Measurements from ENCODE around the gene RPA1.
A peak's percentile ranks its signal among the peaks of the same experiment; 100 is the strongest.
"Not testable (repeated sequence)": the region's sequence is repeated elsewhere in the genome, so short reads cannot be mapped to it uniquely, and the experiment has no call there.

RPA1 gene

DNA sequence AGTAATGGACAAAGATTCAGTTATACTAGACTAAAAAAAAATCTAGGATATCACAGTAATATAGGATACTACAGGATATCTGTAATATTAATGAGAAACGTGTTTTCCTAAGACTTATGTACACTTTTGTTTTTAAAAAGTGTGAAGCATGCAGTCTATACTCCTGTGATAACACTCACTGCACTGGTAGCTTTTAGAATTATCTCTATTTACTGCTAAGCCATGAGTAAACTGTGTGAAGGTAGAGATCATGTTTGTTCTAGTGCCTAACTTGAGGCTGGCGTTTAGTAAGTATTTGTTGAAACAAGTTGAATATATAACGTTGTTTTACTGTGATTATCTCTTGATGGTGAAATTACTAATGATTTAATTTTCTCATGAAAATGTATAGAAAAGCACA, 23.9 kb downstream of the RPA1 start:
- DNase-seq (ENCODE audit: low spot score), result no peak
- TF ChIP-seq, protein P1, sequence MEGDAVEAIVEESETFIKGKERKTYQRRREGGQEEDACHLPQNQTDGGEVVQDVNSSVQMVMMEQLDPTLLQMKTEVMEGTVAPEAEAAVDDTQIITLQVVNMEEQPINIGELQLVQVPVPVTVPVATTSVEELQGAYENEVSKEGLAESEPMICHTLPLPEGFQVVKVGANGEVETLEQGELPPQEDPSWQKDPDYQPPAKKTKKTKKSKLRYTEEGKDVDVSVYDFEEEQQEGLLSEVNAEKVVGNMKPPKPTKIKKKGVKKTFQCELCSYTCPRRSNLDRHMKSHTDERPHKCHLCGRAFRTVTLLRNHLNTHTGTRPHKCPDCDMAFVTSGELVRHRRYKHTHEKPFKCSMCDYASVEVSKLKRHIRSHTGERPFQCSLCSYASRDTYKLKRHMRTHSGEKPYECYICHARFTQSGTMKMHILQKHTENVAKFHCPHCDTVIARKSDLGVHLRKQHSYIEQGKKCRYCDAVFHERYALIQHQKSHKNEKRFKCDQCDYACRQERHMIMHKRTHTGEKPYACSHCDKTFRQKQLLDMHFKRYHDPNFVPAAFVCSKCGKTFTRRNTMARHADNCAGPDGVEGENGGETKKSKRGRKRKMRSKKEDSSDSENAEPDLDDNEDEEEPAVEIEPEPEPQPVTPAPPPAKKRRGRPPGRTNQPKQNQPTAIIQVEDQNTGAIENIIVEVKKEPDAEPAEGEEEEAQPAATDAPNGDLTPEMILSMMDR (IDR thresholded peaks at IDR 0.05; ENCODE audit: extremely low read depth, missing control alignments), result no peak

DNA sequence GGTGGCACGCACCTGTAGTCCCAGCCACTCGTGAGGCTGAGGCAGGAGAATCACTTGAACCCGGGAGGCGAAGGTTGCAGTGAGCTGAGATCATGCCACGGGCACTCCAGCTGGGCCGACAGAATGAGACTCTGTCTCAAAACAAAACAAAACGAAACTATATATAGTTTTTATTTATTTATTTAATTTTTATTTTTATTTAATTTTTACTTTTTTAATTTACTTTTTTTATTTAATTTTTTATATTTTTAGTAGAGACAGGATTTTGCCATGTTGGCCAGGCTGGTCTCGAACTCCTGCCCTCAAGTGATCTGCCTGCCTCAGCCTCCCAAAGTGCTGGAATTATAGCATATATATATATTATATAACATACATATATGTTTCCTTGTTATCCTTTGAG, 26.7 kb downstream of the RPA1 start:
- not testable (repeated sequence) for DNase-seq (ENCODE audit: low spot score)

DNA sequence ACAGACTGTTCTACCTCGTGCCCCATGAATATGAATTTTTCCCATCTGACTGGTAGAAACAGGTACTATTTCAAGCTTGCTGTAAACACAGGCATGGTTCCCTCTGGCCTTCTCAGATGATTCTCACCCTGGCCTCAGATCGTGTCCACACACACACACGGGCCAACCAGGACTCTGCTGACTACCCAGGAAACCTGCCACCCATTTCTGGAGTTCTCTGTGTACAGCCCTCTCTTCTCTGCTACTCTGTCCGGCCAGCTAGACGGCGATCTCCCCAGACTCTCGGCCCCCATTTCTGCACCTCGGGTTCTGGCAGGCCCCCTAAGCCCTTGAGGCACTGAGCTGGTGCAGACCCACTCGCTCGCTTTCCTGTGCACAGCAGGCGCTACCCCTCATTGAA, 31.2 kb downstream of the RPA1 start:
- TF ChIP-seq, protein P1 (IDR thresholded peaks at IDR 0.05; ENCODE audit: extremely low read depth, missing control alignments), result no peak
- no peak for DNase-seq (ENCODE audit: low spot score)

DNA sequence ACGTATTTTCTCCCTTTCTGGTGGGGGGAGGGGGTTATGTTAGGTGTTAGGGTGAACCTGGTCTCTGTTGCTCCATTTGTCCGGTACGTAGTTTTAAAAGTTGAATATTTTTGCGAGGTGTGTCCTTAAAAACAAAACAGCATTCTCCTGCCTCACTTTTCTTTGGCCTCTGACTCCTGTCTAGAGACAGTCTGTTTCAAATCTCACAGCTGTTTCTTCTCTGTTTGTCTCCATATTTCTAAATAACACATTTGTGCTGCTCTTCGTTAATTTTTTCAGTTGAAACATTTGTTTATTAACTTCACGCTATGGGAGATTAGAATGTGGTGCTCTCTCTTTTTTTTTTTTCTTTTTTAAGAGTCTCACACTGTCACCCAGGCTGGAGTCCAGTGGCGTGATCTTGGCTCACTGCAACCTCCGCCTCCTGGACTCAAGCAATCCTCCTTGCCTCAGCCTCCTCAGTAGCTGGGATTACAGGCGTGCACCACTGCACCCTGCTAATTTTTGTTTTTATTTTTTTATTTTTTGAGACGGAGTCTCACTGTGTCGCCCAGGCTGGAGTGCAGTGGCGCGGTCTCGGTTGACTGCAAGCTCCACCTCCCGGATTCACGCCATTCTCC, 31.7 kb downstream of the RPA1 start:
- no peak for DNase-seq (ENCODE audit: low spot score)

GRCh38 chr17:1865252-1866037, 35.6 kb downstream of the RPA1 start:
- TF ChIP-seq, protein P1 (IDR thresholded peaks at IDR 0.05; ENCODE audit: extremely low read depth, missing control alignments), result peak; percentile 47
- peak; percentile 68 for DNase-seq (ENCODE audit: low spot score)

More for the DNA sequence above, 31.7 kb downstream of the RPA1 start:
- TF ChIP-seq, protein P1 (IDR thresholded peaks at IDR 0.05; ENCODE audit: extremely low read depth, missing control alignments), result no peak

DNA sequence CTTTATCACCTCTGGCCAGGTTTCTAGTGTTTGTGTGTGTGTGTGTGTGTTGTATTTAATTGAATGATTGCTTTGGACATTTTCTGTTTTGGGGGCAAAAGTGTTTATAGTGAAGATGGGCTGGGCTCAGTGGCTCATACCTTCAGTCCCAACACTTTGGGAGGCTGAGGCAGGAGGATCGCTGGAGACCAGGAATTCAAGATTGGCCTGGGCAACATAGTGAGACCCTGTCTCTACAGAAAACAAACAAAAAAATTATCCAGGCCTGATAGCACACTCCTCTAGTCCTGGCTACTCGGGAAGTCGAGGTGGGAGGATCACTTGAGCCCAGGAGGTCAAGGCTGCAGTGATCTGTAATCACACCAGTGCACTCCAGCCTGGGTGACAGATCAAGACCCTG, 37.5 kb downstream of the RPA1 start:
- DNase-seq (ENCODE audit: low spot score), result no peak
- TF ChIP-seq, protein P1 (IDR thresholded peaks at IDR 0.05; ENCODE audit: extremely low read depth, missing control alignments), result no peak

GRCh38 chr17:1868090-1868489, 38.3 kb downstream of the RPA1 start:
- DNase-seq (ENCODE audit: low spot score), result no peak
- TF ChIP-seq, protein P1 (IDR thresholded peaks at IDR 0.05; ENCODE audit: extremely low read depth, missing control alignments), result no peak

All from GM20000 (cell line).